ENCODE data around the gene MILR1.

DNA sequence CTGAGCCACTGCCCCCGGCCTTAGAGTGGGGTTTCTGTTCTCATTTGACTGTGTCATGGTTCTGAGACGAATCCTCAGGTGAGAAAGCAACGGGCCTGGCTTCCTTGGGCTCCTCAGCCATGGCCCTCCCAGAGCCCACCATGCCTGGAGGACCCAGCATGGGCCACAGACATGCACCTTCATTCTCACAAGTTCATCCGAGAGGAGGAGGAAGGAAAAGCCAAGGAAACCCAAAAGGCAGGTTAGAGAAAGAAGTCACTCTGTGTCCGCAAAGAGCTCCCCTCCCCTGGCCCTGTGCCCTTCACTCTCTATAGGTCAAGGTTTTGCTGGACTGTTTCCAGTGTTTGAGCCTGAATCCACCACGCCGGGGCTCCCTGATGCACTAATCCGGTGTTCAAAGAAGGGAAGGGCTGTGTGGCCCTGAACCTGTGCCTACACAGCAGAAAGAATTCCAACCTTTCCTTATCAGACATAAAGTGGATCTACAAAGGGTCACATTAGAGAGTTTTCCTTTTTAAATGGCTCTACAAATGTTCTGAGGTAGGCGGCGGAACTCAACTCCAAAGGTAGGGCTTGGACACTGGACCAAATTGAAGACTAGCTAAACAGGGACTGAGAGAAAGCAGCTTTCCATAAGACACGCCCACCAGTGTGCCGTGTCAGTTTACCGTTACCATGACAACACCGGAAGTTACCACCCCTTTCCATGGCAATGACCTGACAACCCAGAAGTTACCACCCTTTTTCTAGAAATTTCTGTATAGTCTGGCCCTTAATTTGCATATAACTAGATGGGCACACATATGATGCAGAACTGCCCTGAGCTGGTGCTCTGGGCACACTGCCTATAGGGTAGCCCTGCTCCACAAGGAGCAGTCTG is 42.4 kb upstream of the MILR1 start:
- TF ChIP-seq ZNF302 (tag by site-specific recombination; IDR thresholded peaks at IDR 0.05; ENCODE audit: low read depth): no peak
- TF ChIP-seq CTCF (tag by site-specific recombination; IDR thresholded peaks at IDR 0.05): no peak
- no peak for TF ChIP-seq ZNF404 (tag by site-specific recombination; IDR thresholded peaks at IDR 0.05)
- TF ChIP-seq YY1 (tag by site-specific recombination; IDR thresholded peaks at IDR 0.05): no peak
- TF ChIP-seq ZNF555 (tag by site-specific recombination; conservative IDR thresholded peaks at IDR 0.05): no peak
- TF ChIP-seq RBAK (tag by site-specific recombination; IDR thresholded peaks at IDR 0.05): no peak
- no peak for TF ChIP-seq TCF7L2 (IDR thresholded peaks at IDR 0.05; ENCODE audit: borderline replicate concordance, low read depth, low read length)
- no peak for TF ChIP-seq ZNF184 (tag by site-specific recombination; IDR thresholded peaks at IDR 0.05)
- TF ChIP-seq, protein P1, sequence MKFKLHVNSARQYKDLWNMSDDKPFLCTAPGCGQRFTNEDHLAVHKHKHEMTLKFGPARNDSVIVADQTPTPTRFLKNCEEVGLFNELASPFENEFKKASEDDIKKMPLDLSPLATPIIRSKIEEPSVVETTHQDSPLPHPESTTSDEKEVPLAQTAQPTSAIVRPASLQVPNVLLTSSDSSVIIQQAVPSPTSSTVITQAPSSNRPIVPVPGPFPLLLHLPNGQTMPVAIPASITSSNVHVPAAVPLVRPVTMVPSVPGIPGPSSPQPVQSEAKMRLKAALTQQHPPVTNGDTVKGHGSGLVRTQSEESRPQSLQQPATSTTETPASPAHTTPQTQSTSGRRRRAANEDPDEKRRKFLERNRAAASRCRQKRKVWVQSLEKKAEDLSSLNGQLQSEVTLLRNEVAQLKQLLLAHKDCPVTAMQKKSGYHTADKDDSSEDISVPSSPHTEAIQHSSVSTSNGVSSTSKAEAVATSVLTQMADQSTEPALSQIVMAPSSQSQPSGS (tag by site-specific recombination; IDR thresholded peaks at IDR 0.05; ENCODE audit: low read depth): no peak
